HepG2 (cell line): Measurements from ENCODE around the gene MYO5A. TPM values are rescaled to one million over a fixed set of nuclear protein-coding genes. Genes with fewer than 3 reads are reported as not detected.

Source experiments
- NFATC3 ChIP-seq: sonication (generic); formaldehyde crosslinking; IDR thresholded peaks from 2 replicates; pipeline ENCODE4 v1.5.1; 2020; ENCODE audit warnings: mild to moderate bottlenecking, missing genetic modification reagents
- XBP1 ChIP-seq: sonication (generic); formaldehyde crosslinking; IDR thresholded peaks from 2 replicates; pipeline ENCODE4 v1.5.0; 2020; ENCODE audit warnings: missing genetic modification reagents
- ZKSCAN5 ChIP-seq: sonication (generic); formaldehyde crosslinking; IDR thresholded peaks from 2 replicates; pipeline ENCODE4 v1.5.1; 2020; ENCODE audit warnings: mild to moderate bottlenecking, missing genetic modification reagents
- ZNF253 ChIP-seq: sonication (generic); formaldehyde crosslinking; IDR thresholded peaks from 2 replicates; pipeline ENCODE4 v1.8.0; 2022; ENCODE audit warnings: mild to moderate bottlenecking, missing genetic modification reagents, borderline replicate concordance
- ZNF441 ChIP-seq: sonication (generic); formaldehyde crosslinking; IDR thresholded peaks from 2 replicates; pipeline ENCODE4 v1.7.0; 2021; ENCODE audit warnings: missing genetic modification reagents, borderline replicate concordance
- ZNF543 ChIP-seq: sonication (generic); formaldehyde crosslinking; IDR thresholded peaks from 2 replicates; pipeline ENCODE4 v1.4.0; 2020; ENCODE audit warnings: mild to moderate bottlenecking, missing genetic modification reagents
- polyA plus RNA-seq, 8 experiments: library from polyadenylated mRNA; depleted of rRNA in 3 of 8; stranded (reverse) in 7 of 8; unstranded in 1 of 8; fragments of >200 nt; fragmentation: Illumina TruSeq in 4 of 8; extraction: Trizol in 4 of 8; gene quantifications; 2 replicates each; pipeline versions ENCODE4 v1.2.1 to v1.2.3, GENCODE V29; 2011 to 2016; ENCODE audit warnings: low read depth in 4 of 8, missing spikeins in 1 of 8, mixed read lengths in 1 of 8; ENCODE audit not compliant: insufficient read depth in 1 of 8
- total RNA-seq, 5 experiments: library from RNA; depleted of rRNA; stranded (reverse); fragments of >200 nt; fragmentation: Illumina TruSeq; extraction: Trizol; gene quantifications; 2 replicates each; pipeline ENCODE4 v1.2.3, GENCODE V29; 2016; ENCODE audit warnings: low read depth in 1 of 5
- TF ChIP-seq, protein P1 (sequence below): sonication (generic); formaldehyde crosslinking; IDR thresholded peaks from 2 replicates; pipeline ENCODE4 v1.4.0; 2020; ENCODE audit warnings: missing genetic modification reagents, borderline replicate concordance
- TF ChIP-seq, protein P2 (sequence below): sonication (generic); formaldehyde crosslinking; IDR thresholded peaks from 2 replicates; pipeline ENCODE4 v1.8.0; 2022; ENCODE audit warnings: missing genetic modification reagents, mild to moderate bottlenecking, borderline replicate concordance
- TF ChIP-seq, protein P3 (sequence below): sonication (generic); formaldehyde crosslinking; IDR thresholded peaks from 2 replicates; pipeline ENCODE4 v1.8.0; 2023; ENCODE audit warnings: mild to moderate bottlenecking, missing genetic modification reagents
- TF ChIP-seq, protein P4 (sequence below): sonication (generic); formaldehyde crosslinking; IDR thresholded peaks from 2 replicates; pipeline ENCODE4 v1.5.1; 2020; ENCODE audit warnings: mild to moderate bottlenecking, missing genetic modification reagents, moderate library complexity
- TF ChIP-seq, protein P5 (sequence below): sonication (generic); formaldehyde crosslinking; IDR thresholded peaks from 2 replicates; pipeline ENCODE4 v1.4.0; 2020; ENCODE audit warnings: mild to moderate bottlenecking, missing genetic modification reagents, borderline replicate concordance
- TF ChIP-seq, protein P6 (sequence below): IDR thresholded peaks from 2 replicates; pipeline ENCODE4 v1.6.1; 2012; ENCODE audit warnings: low read length, improper control_type of control experiment

MYO5A gene
- total and polyA plus RNA-seq, 2 of the 13 experiments (the other 11 are each of a cell fraction or from before 2014, with no cell fraction given) = 2.8 to 4.8 TPM

DNA sequence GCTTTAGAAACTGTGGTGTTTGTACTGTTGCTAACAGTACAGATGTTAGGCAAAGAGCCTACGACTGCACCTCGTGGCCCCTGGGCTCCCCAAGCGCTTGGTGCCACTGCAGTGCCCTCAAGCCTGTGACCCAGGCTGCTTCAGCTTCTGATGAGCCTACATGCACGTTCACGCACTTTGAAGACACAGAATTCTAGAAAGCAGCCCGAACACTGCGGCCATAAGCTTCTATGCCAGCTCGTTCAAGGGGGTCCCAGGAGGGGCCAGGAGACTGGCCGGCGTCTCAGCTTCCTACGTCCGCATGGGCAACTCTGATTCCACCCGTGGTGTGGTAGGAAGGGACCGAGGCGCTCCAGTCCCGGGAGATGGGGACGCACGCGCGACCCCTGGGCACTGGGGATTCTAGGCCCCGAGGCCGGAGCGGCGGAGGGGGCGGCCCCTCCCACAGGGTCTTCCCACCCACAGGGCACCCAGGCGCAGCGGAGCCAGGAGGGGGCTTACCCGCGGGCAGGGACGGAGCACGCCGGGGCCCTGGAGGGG is 233.7 kb downstream of the MYO5A start (continued):
- no peak for TF ChIP-seq ZNF543
- 0 out of 2 replicates have a peak, but pooled peaks have one; percentile 39 for TF ChIP-seq NFATC3
- TF ChIP-seq, protein P1, sequence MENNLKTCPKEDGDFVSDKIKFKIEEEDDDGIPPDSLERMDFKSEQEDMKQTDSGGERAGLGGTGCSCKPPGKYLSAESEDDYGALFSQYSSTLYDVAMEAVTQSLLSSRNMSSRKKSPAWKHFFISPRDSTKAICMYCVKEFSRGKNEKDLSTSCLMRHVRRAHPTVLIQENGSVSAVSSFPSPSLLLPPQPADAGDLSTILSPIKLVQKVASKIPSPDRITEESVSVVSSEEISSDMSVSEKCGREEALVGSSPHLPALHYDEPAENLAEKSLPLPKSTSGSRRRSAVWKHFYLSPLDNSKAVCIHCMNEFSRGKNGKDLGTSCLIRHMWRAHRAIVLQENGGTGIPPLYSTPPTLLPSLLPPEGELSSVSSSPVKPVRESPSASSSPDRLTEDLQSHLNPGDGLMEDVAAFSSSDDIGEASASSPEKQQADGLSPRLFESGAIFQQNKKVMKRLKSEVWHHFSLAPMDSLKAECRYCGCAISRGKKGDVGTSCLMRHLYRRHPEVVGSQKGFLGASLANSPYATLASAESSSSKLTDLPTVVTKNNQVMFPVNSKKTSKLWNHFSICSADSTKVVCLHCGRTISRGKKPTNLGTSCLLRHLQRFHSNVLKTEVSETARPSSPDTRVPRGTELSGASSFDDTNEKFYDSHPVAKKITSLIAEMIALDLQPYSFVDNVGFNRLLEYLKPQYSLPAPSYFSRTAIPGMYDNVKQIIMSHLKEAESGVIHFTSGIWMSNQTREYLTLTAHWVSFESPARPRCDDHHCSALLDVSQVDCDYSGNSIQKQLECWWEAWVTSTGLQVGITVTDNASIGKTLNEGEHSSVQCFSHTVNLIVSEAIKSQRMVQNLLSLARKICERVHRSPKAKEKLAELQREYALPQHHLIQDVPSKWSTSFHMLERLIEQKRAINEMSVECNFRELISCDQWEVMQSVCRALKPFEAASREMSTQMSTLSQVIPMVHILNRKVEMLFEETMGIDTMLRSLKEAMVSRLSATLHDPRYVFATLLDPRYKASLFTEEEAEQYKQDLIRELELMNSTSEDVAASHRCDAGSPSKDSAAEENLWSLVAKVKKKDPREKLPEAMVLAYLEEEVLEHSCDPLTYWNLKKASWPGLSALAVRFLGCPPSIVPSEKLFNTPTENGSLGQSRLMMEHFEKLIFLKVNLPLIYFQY (CRISPR knock-in tag) = no peak
- TF ChIP-seq, protein P2, sequence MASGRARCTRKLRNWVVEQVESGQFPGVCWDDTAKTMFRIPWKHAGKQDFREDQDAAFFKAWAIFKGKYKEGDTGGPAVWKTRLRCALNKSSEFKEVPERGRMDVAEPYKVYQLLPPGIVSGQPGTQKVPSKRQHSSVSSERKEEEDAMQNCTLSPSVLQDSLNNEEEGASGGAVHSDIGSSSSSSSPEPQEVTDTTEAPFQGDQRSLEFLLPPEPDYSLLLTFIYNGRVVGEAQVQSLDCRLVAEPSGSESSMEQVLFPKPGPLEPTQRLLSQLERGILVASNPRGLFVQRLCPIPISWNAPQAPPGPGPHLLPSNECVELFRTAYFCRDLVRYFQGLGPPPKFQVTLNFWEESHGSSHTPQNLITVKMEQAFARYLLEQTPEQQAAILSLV (CRISPR knock-in tag) = no peak
- TF ChIP-seq, protein P3, sequence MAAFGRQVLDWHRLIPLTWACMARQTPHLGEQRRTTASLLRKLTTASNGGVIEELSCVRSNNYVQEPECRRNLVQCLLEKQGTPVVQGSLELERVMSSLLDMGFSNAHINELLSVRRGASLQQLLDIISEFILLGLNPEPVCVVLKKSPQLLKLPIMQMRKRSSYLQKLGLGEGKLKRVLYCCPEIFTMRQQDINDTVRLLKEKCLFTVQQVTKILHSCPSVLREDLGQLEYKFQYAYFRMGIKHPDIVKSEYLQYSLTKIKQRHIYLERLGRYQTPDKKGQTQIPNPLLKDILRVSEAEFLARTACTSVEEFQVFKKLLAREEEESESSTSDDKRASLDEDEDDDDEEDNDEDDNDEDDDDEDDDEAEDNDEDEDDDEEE (CRISPR knock-in tag) = 0 out of 2 replicates have a peak, but pooled peaks have one; percentile 37
- 0 out of 2 replicates have a peak, but pooled peaks have one; percentile 11 for TF ChIP-seq ZNF441 (CRISPR knock-in tag)
- TF ChIP-seq, protein P4, sequence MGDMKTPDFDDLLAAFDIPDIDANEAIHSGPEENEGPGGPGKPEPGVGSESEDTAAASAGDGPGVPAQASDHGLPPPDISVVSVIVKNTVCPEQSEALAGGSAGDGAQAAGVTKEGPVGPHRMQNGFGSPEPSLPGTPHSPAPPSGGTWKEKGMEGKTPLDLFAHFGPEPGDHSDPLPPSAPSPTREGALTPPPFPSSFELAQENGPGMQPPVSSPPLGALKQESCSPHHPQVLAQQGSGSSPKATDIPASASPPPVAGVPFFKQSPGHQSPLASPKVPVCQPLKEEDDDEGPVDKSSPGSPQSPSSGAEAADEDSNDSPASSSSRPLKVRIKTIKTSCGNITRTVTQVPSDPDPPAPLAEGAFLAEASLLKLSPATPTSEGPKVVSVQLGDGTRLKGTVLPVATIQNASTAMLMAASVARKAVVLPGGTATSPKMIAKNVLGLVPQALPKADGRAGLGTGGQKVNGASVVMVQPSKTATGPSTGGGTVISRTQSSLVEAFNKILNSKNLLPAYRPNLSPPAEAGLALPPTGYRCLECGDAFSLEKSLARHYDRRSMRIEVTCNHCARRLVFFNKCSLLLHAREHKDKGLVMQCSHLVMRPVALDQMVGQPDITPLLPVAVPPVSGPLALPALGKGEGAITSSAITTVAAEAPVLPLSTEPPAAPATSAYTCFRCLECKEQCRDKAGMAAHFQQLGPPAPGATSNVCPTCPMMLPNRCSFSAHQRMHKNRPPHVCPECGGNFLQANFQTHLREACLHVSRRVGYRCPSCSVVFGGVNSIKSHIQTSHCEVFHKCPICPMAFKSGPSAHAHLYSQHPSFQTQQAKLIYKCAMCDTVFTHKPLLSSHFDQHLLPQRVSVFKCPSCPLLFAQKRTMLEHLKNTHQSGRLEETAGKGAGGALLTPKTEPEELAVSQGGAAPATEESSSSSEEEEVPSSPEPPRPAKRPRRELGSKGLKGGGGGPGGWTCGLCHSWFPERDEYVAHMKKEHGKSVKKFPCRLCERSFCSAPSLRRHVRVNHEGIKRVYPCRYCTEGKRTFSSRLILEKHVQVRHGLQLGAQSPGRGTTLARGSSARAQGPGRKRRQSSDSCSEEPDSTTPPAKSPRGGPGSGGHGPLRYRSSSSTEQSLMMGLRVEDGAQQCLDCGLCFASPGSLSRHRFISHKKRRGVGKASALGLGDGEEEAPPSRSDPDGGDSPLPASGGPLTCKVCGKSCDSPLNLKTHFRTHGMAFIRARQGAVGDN (CRISPR knock-in tag) = peak; percentile 78
- no peak for TF ChIP-seq ZKSCAN5
- TF ChIP-seq, protein P5, sequence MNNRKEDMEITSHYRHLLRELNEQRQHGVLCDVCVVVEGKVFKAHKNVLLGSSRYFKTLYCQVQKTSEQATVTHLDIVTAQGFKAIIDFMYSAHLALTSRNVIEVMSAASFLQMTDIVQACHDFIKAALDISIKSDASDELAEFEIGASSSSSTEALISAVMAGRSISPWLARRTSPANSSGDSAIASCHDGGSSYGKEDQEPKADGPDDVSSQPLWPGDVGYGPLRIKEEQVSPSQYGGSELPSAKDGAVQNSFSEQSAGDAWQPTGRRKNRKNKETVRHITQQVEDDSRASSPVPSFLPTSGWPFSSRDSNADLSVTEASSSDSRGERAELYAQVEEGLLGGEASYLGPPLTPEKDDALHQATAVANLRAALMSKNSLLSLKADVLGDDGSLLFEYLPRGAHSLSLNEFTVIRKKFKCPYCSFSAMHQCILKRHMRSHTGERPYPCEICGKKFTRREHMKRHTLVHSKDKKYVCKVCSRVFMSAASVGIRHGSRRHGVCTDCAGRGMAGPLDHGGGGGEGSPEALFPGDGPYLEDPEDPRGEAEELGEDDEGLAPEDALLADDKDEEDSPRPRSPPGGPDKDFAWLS (CRISPR knock-in tag) = no peak
- TF ChIP-seq ZNF253 = no peak
- TF ChIP-seq, protein P6, sequence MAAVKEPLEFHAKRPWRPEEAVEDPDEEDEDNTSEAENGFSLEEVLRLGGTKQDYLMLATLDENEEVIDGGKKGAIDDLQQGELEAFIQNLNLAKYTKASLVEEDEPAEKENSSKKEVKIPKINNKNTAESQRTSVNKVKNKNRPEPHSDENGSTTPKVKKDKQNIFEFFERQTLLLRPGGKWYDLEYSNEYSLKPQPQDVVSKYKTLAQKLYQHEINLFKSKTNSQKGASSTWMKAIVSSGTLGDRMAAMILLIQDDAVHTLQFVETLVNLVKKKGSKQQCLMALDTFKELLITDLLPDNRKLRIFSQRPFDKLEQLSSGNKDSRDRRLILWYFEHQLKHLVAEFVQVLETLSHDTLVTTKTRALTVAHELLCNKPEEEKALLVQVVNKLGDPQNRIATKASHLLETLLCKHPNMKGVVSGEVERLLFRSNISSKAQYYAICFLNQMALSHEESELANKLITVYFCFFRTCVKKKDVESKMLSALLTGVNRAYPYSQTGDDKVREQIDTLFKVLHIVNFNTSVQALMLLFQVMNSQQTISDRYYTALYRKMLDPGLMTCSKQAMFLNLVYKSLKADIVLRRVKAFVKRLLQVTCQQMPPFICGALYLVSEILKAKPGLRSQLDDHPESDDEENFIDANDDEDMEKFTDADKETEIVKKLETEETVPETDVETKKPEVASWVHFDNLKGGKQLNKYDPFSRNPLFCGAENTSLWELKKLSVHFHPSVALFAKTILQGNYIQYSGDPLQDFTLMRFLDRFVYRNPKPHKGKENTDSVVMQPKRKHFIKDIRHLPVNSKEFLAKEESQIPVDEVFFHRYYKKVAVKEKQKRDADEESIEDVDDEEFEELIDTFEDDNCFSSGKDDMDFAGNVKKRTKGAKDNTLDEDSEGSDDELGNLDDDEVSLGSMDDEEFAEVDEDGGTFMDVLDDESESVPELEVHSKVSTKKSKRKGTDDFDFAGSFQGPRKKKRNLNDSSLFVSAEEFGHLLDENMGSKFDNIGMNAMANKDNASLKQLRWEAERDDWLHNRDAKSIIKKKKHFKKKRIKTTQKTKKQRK = no peak
- no peak for TF ChIP-seq XBP1 (CRISPR knock-in tag)
